Measurements from ENCODE around the gene CAPNS1.

The CAPNS1 gene

GRCh38 chr19:36106991-36107390 lies 32.9 kb upstream of the CAPNS1 start:
- Mint-ChIP-seq H3K4me1 (ENCODE audit: low read depth) (no peaks in the 10 kb centered on the region), H3K27ac (no peak overlapping the region), H3K4me3 (no peak overlapping the region), H3K9me3 (no peaks in the 10 kb centered on the region), H3K27me3 (no peaks in the 10 kb centered on the region), H3K36me3 (ENCODE audit: low read depth) (peaks cover 34% of the 10 kb centered on the region)
- intact Hi-C loops (cut with micrococcal nuclease) = no loop called here

DNA sequence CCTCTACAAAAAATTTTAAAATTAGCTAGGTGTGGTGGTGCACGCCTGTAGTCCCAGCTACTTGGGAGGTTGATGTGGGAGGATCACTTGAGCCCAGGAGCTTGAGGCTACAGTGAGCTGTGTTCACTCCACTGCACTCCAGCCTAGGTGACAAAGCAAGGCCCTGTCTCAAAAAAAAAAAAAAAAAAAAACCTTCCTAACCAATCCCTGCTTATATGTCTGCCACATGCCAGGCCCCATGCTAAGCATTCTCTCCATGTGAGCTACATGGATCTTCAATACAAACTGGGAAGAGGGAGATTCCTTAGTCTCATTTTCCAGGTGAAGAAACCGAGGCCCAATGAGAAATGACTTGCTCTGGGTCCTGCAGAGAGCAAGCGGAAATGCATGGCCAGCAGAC lies 31.2 kb upstream of the CAPNS1 start:
- Mint-ChIP-seq H3K4me3 (no peak overlapping the region), H3K27me3 (no peaks in the 10 kb centered on the region), H3K4me1 (ENCODE audit: low read depth) (peaks cover 11% of the 10 kb centered on the region), H3K36me3 (ENCODE audit: low read depth) (peaks cover 34% of the 10 kb centered on the region), H3K9me3 (no peaks in the 10 kb centered on the region), H3K27ac (no peak overlapping the region)
- intact Hi-C loops (cut with micrococcal nuclease) = no loop called here

DNA sequence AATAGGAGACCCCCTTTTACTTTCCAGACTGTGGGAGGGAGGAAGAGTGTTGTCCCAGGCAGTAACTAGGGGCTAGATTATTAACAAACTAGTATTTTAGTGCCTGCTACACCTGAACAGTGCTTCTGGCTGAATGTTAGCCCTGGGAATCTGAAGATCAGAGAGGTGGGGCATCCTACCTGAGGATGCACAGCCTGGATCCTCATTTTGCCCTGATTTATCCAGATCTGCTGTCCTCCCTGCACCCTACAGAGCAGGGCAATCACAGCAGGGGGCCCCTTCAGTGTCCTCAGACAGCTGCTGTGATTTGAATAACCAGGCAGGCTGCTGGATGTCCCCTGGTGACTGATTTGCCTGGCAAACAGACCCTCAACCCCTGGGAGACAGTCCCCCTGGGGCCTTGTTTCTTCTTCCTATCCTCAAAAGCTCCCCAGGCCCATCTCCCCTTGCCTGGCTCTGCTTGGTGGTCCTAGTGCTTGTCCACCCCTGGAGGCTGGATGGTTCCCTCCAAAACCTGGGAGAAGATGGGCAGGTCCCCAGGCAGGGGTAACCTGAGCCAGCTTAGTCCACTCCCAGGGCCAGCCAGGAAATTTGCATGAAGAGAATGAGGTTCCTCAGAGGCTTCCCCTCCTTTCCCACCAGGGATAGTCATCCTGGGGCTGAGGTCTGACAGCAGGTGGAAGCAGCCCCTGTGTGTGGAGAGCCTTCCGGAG lies 29.2 kb upstream of the CAPNS1 start, which contains the start of gene OVOL3:
OVOL3 (plus strand) TSS at position 657 of the 713 bp plus-strand sequence. CDS start 60 bp downstream, outside the sequence.
- peaks cover 20% of the 10 kb centered on the region for H3K4me1 Mint-ChIP-seq (ENCODE audit: low read depth)
- H3K4me3 Mint-ChIP-seq = no peak within 1 kb of the TSS
- H3K36me3 Mint-ChIP-seq (ENCODE audit: low read depth) = peaks cover 45% of the 10 kb centered on the region
- intact Hi-C loops (cut with micrococcal nuclease) = no loop called here
- no peak within 1 kb of the TSS for H3K27ac Mint-ChIP-seq
- H3K27me3 Mint-ChIP-seq = no peaks in the 10 kb centered on the region
- no peaks in the 10 kb centered on the region for H3K9me3 Mint-ChIP-seq

GRCh38 chr19:36111200-36111539 lies 28.7 kb upstream of the CAPNS1 start:
- intact Hi-C loops (cut with micrococcal nuclease) = no loop called here
- Mint-ChIP-seq H3K27ac (no peak overlapping the region), H3K4me3 (no peak overlapping the region), H3K4me1 (ENCODE audit: low read depth) (peaks cover 23% of the 10 kb centered on the region), H3K9me3 (no peaks in the 10 kb centered on the region), H3K36me3 (ENCODE audit: low read depth) (peaks cover 50% of the 10 kb centered on the region), H3K27me3 (no peaks in the 10 kb centered on the region)

DNA sequence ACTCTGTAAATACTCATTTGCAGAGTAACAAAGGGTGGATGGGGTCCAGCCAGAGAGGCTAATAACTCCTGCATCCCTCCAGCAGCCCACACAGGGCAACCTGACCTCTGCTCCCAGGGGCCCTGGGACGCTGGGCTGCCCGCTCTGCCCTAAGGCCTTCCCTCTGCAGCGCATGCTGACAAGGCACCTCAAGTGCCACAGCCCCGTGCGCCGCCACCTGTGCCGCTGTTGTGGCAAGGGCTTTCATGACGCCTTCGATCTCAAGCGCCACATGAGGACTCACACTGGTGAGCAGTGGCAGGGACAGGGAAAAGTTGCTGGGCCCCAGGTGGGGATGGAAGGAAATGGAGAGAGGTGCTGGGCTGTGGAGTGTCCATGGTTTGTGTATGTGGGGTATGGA lies 27.2 kb upstream of the CAPNS1 start:
- no peaks in the 10 kb centered on the region for H3K27me3 Mint-ChIP-seq
- no peak overlapping the region for H3K27ac Mint-ChIP-seq
- no peaks in the 10 kb centered on the region for H3K9me3 Mint-ChIP-seq
- intact Hi-C loops (cut with micrococcal nuclease) = no loop called here
- peaks cover 65% of the 10 kb centered on the region for H3K36me3 Mint-ChIP-seq (ENCODE audit: low read depth)
- peaks cover 34% of the 10 kb centered on the region for H3K4me1 Mint-ChIP-seq (ENCODE audit: low read depth)
- no peak overlapping the region for H3K4me3 Mint-ChIP-seq

DNA sequence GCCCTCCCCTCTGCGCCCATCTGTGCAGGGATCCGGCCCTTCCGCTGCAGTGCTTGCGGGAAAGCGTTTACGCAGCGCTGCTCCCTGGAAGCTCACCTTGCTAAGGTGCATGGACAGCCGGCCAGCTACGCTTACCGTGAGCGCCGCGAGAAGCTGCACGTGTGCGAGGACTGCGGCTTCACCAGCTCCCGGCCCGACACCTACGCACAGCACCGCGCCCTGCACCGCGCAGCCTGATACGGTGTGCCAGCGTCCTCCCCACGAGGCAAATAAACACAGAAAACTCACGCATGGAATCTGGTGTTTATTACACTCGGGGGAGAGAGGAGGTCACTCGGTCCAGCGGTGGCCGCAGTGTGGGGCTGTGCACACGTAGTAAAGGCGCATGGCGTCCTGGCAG lies 26.4 kb upstream of the CAPNS1 start:
- Mint-ChIP-seq H3K36me3 (ENCODE audit: low read depth) (peaks cover 73% of the 10 kb centered on the region), H3K9me3 (no peaks in the 10 kb centered on the region), H3K27ac (peak overlapping the region; percentile 90), H3K27me3 (no peaks in the 10 kb centered on the region), H3K4me1 (ENCODE audit: low read depth) (peaks cover 39% of the 10 kb centered on the region), H3K4me3 (peak overlapping the region; percentile 90)
- intact Hi-C loops (cut with micrococcal nuclease) = no loop called here

GRCh38 chr19:36113894-36114720 lies 25.8 kb upstream of the CAPNS1 start:
- Mint-ChIP-seq H3K9me3 (no peaks in the 10 kb centered on the region), H3K27ac (peak overlapping the region; percentile 90), H3K36me3 (ENCODE audit: low read depth) (peaks cover 79% of the 10 kb centered on the region), H3K4me3 (peak overlapping the region; percentile 90), H3K4me1 (ENCODE audit: low read depth) (peaks cover 39% of the 10 kb centered on the region), H3K27me3 (no peaks in the 10 kb centered on the region)
- intact Hi-C loops (cut with micrococcal nuclease) = no loop called here

DNA sequence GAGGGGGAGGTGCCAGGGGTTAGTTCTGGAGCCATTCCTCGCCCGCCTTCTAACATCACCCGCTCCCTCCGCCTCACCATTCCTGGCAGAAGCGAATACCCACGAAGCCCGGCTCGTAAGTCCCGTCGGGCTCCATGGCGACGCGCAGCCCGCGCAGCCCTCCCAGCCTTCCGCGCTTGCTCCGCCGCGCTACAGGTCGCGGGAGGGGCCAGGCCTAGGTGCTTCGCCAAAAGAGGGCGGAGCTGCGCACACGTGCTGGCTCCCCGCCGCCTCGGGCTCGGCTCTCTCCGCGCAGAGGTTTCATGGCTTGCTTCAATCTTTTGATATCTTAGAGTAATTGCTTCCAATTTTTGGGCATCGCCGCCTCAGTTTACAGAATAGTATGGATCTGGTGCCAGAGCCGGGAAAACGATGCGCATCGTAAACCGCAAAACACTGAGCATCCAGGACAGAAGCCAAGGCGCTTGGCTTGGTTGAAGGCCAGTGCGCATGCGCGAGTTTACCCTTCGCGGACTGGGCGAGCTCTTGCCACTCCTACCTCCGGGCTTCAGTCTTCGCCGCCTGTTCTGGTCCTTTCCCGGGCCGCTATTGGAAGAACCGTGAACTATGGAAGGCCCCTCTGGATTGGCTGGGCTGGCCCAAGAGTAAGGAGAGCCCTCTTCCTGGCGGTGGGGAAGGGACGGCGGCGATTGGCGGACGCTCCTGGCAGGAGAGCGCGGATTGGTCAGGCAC lies 25.0 kb upstream of the CAPNS1 start, which contains the start of gene POLR2I:
POLR2I (minus strand) TSS at position 155 of the 732 bp plus-strand sequence; CDS start at position 136, 19 bp downstream.
- intact Hi-C loops (cut with micrococcal nuclease) = loop anchor here (1.0 kb wide), 1 partner anchor 61 kb away; the partner anchor contains the start of genes THAP8 and WDR62
- H3K4me3 Mint-ChIP-seq = peak within 1 kb of the TSS; percentile 90
- peaks cover 87% of the 10 kb centered on the region for H3K36me3 Mint-ChIP-seq (ENCODE audit: low read depth)
- H3K27ac Mint-ChIP-seq = peak within 1 kb of the TSS; percentile 90
- no peaks in the 10 kb centered on the region for H3K27me3 Mint-ChIP-seq
- no peaks in the 10 kb centered on the region for H3K9me3 Mint-ChIP-seq
- H3K4me1 Mint-ChIP-seq (ENCODE audit: low read depth) = peaks cover 41% of the 10 kb centered on the region

GRCh38 chr19:36115453-36116343 lies 24.2 kb upstream of the CAPNS1 start, which contains the start of gene TBCB:
Gene TBCB (plus strand): TSS chr19:36115468. CDS start chr19:36115561, 93 bp downstream.
- Mint-ChIP-seq H3K9me3 (no peaks in the 10 kb centered on the region), H3K4me1 (ENCODE audit: low read depth) (peaks cover 47% of the 10 kb centered on the region), H3K36me3 (ENCODE audit: low read depth) (peaks cover 94% of the 10 kb centered on the region), H3K27ac (peak within 1 kb of the TSS; percentile 90), H3K4me3 (peak within 1 kb of the TSS; percentile 90), H3K27me3 (no peaks in the 10 kb centered on the region)
- intact Hi-C loops (cut with micrococcal nuclease) = loop anchor here (1.0 kb wide), 1 partner anchor 61 kb away; the partner anchor contains the start of genes THAP8 and WDR62

DNA sequence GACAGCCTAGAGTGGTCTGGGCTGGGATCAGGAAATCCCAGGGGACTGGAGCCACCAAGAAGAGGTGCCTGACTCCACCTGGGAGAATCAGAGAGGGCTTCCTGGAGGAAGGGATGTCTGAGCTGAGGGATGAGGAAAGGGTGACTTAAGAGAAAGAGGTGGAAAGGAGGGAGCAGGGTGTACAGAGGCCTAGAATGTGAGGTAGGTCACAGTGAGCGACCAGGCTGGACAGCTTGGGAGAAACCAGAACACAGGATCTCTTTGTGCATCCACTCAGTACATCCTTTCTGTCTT lies 23.6 kb upstream of the CAPNS1 start:
- peak overlapping the region; percentile 90 for H3K4me3 Mint-ChIP-seq
- intact Hi-C loops (cut with micrococcal nuclease) = no loop called here
- no peaks in the 10 kb centered on the region for H3K9me3 Mint-ChIP-seq
- peaks cover 95% of the 10 kb centered on the region for H3K36me3 Mint-ChIP-seq (ENCODE audit: low read depth)
- H3K4me1 Mint-ChIP-seq (ENCODE audit: low read depth) = peaks cover 47% of the 10 kb centered on the region
- no peaks in the 10 kb centered on the region for H3K27me3 Mint-ChIP-seq
- peak overlapping the region; percentile 90 for H3K27ac Mint-ChIP-seq

DNA sequence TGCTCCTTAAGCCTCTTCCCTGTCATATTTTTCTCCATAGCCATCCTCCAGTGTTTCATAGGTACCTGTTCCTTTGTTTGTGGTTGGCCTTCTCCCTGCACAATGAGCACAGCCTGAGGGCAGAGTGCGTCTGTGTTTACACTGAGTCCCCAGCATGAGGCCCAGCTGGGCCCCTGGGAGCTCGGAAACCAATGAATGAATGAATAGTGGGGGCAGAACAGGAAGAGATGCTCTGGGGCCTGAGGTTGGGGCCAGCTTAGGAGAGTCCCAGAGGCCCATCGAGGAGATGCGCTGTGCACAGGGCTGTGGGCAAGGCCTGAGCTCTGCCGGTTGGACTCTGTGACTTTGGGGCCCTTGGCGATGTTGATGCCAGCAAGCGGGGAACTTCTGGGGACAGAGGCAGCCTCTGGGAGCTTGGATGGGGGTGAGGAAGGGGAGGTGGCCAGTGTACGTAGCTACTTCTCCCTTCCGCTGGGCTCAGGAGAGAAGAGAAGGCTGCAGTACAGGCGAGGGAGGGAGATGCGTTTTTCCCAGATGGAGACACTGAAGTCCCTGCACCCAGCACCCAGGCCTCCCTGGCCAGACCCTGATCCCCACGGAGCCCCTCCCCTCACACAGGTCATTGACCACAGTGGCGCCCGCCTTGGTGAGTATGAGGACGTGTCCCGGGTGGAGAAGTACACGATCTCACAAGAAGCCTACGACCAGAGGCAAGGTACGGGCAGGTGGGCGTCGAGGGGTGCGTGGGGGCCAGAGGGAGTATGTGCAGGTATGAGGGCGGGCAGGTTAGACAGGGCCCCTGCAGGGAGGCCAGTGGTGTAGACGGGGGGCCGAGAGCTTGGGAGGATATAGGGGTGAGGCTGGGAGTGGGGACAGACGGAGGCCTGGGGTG lies 19.5 kb upstream of the CAPNS1 start:
- H3K36me3 Mint-ChIP-seq (ENCODE audit: low read depth) = peaks cover 99% of the 10 kb centered on the region
- H3K27ac Mint-ChIP-seq = no peak overlapping the region
- peaks cover 32% of the 10 kb centered on the region for H3K4me1 Mint-ChIP-seq (ENCODE audit: low read depth)
- H3K9me3 Mint-ChIP-seq = no peaks in the 10 kb centered on the region
- H3K27me3 Mint-ChIP-seq = no peaks in the 10 kb centered on the region
- no peak overlapping the region for H3K4me3 Mint-ChIP-seq
- intact Hi-C loops (cut with micrococcal nuclease) = no loop called here

GRCh38 chr19:36120984-36121358 lies 18.9 kb upstream of the CAPNS1 start:
- Mint-ChIP-seq H3K9me3 (no peaks in the 10 kb centered on the region), H3K27me3 (no peaks in the 10 kb centered on the region), H3K4me1 (ENCODE audit: low read depth) (peaks cover 31% of the 10 kb centered on the region), H3K36me3 (ENCODE audit: low read depth) (peaks cover 100% of the 10 kb centered on the region), H3K4me3 (no peak overlapping the region), H3K27ac (no peak overlapping the region)
- intact Hi-C loops (cut with micrococcal nuclease) = no loop called here

All from dendritic cell treated with granulocyte-macrophage colony-stimulating factor and Interleukin-4, amounts not matched to agents 40 ng/mL and 50 ng/mL, for 4 days (primary cell).